ENCODE data around the gene ITSN2.

GRCh38 chr2:24297663-24298062, 62.7 kb downstream of the ITSN2 start:
- TF ChIP-seq CTCF (IDR thresholded peaks at IDR 0.05) (no peak), POLR2A (IDR thresholded peaks at IDR 0.05) (no peak)

Data from lower leg skin (tissue), 3 donors.